ENCODE data around the gene PCDHAC2.

- TF ChIP-seq CTCF (IDR thresholded peaks at IDR 0.05) (no peak), ZFX (IDR thresholded peaks at IDR 0.05; ENCODE audit: borderline replicate concordance) (no peak)
Observed at GRCh38 chr5:141007791-141008190, 41.5 kb downstream of the PCDHAC2 start.
